Measurements from ENCODE around the gene C1D.

C1D gene

GRCh38 chr2:68046642-68047240, 16.1 kb downstream of the C1D start:
- no peak for DNase-seq (ENCODE audit: low read depth in 1 of 2, low spot score in 1 of 2)
- in situ Hi-C loops (cut with HindIII; ENCODE audit: low pct_unique_long_range_greater_than_20kb, low sequenced_read_pairs), result no loop called here
- TF ChIP-seq JUND (IDR thresholded peaks at IDR 0.05; ENCODE audit: low read depth), result no peak

- in situ Hi-C loops (cut with HindIII; ENCODE audit: low pct_unique_long_range_greater_than_20kb, low sequenced_read_pairs), result no loop called here
- no peak for DNase-seq (ENCODE audit: low read depth in 1 of 2, low spot score in 1 of 2)
- no peak for TF ChIP-seq JUND (IDR thresholded peaks at IDR 0.05; ENCODE audit: low read depth)
Observed at GRCh38 chr2:68046224-68046623, 16.6 kb downstream of the C1D start.

GRCh38 chr2:68045342-68045741, 17.5 kb downstream of the C1D start:
- no peak for TF ChIP-seq JUND (IDR thresholded peaks at IDR 0.05; ENCODE audit: low read depth)
- in situ Hi-C loops (cut with HindIII; ENCODE audit: low pct_unique_long_range_greater_than_20kb, low sequenced_read_pairs), result no loop called here
- DNase-seq (ENCODE audit: low read depth in 1 of 2, low spot score in 1 of 2), result peak in 1 of 2 experiments; percentile 37

GRCh38 chr2:68044099-68044498, 18.7 kb downstream of the C1D start:
- DNase-seq (ENCODE audit: low read depth in 1 of 2, low spot score in 1 of 2), result no peak
- no peak for TF ChIP-seq JUND (IDR thresholded peaks at IDR 0.05; ENCODE audit: low read depth)
- in situ Hi-C loops (cut with HindIII; ENCODE audit: low pct_unique_long_range_greater_than_20kb, low sequenced_read_pairs), result no loop called here

- no peak for TF ChIP-seq JUND (IDR thresholded peaks at IDR 0.05; ENCODE audit: low read depth)
- no peak for DNase-seq (ENCODE audit: low read depth in 1 of 2, low spot score in 1 of 2)
- in situ Hi-C loops (cut with HindIII; ENCODE audit: low pct_unique_long_range_greater_than_20kb, low sequenced_read_pairs), result no loop called here
Observed at GRCh38 chr2:68043695-68044094, 19.1 kb downstream of the C1D start.

- DNase-seq (ENCODE audit: low read depth in 1 of 2, low spot score in 1 of 2), result no peak
- no peak for TF ChIP-seq JUND (IDR thresholded peaks at IDR 0.05; ENCODE audit: low read depth)
- in situ Hi-C loops (cut with HindIII; ENCODE audit: low pct_unique_long_range_greater_than_20kb, low sequenced_read_pairs), result no loop called here
Observed at GRCh38 chr2:68043032-68043431, 19.8 kb downstream of the C1D start.

GRCh38 chr2:68041704-68042245, 21.0 kb downstream of the C1D start:
- DNase-seq (ENCODE audit: low read depth in 1 of 2, low spot score in 1 of 2), result no peak
- no peak for TF ChIP-seq JUND (IDR thresholded peaks at IDR 0.05; ENCODE audit: low read depth)
- in situ Hi-C loops (cut with HindIII; ENCODE audit: low pct_unique_long_range_greater_than_20kb, low sequenced_read_pairs), result no loop called here

GRCh38 chr2:68040078-68040477, 22.7 kb downstream of the C1D start:
- no peak for DNase-seq (ENCODE audit: low read depth in 1 of 2, low spot score in 1 of 2)
- TF ChIP-seq JUND (IDR thresholded peaks at IDR 0.05; ENCODE audit: low read depth), result no peak
- in situ Hi-C loops (cut with HindIII; ENCODE audit: low pct_unique_long_range_greater_than_20kb, low sequenced_read_pairs), result no loop called here

- in situ Hi-C loops (cut with HindIII; ENCODE audit: low pct_unique_long_range_greater_than_20kb, low sequenced_read_pairs), result no loop called here
- DNase-seq (ENCODE audit: low read depth in 1 of 2, low spot score in 1 of 2), result no peak
- TF ChIP-seq JUND (IDR thresholded peaks at IDR 0.05; ENCODE audit: low read depth), result no peak
Observed at GRCh38 chr2:68039317-68039716, 23.5 kb downstream of the C1D start.

- in situ Hi-C loops (cut with HindIII; ENCODE audit: low pct_unique_long_range_greater_than_20kb, low sequenced_read_pairs), result no loop called here
- DNase-seq (ENCODE audit: low read depth in 1 of 2, low spot score in 1 of 2), result no peak
- TF ChIP-seq JUND (IDR thresholded peaks at IDR 0.05; ENCODE audit: low read depth), result no peak
Observed at GRCh38 chr2:68032702-68033101, 30.1 kb downstream of the C1D start.

- no peak for TF ChIP-seq JUND (IDR thresholded peaks at IDR 0.05; ENCODE audit: low read depth)
- peak; percentile 10 to 69 for DNase-seq (ENCODE audit: low read depth in 1 of 2, low spot score in 1 of 2)
- in situ Hi-C loops (cut with HindIII; ENCODE audit: low pct_unique_long_range_greater_than_20kb, low sequenced_read_pairs), result no loop called here
Observed at GRCh38 chr2:68031542-68032160, 31.2 kb downstream of the C1D start.

GRCh38 chr2:68031043-68031442, 31.8 kb downstream of the C1D start:
- no peak for DNase-seq (ENCODE audit: low read depth in 1 of 2, low spot score in 1 of 2)
- TF ChIP-seq JUND (IDR thresholded peaks at IDR 0.05; ENCODE audit: low read depth), result no peak
- in situ Hi-C loops (cut with HindIII; ENCODE audit: low pct_unique_long_range_greater_than_20kb, low sequenced_read_pairs), result no loop called here

GRCh38 chr2:68030529-68030928, 32.3 kb downstream of the C1D start:
- in situ Hi-C loops (cut with HindIII; ENCODE audit: low pct_unique_long_range_greater_than_20kb, low sequenced_read_pairs), result no loop called here
- no peak for DNase-seq (ENCODE audit: low read depth in 1 of 2, low spot score in 1 of 2)
- TF ChIP-seq JUND (IDR thresholded peaks at IDR 0.05; ENCODE audit: low read depth), result no peak
